Type B pancreatic cell (in vitro differentiated cells): ENCODE results near the gene ANTXR2. TPM values are rescaled to one million over a fixed set of nuclear protein-coding genes. Genes with fewer than 3 reads are reported as not detected.

ENCODE experiments used
- DNase-seq: peaks from one replicate; pipeline ENCODE4 v3.0.0; 2021; ENCODE audit warnings: mixed read lengths; ENCODE audit not compliant: unreplicated experiment; ENCODE audit errors: extremely low spot score
- H3K27ac Mint-ChIP-seq: 2 replicates; pipeline ENCODE4 v1.8.0; 2021; ENCODE audit warnings: mild to moderate bottlenecking, mixed read lengths
- H3K27me3 Mint-ChIP-seq: 2 replicates; pipeline ENCODE4 v1.8.0; 2021; ENCODE audit warnings: mixed read lengths
- H3K36me3 Mint-ChIP-seq: 2 replicates; pipeline ENCODE4 v1.8.0; 2021; ENCODE audit warnings: mixed read lengths
- H3K4me1 Mint-ChIP-seq: one replicate; pipeline ENCODE4 v1.8.0; 2021; ENCODE audit warnings: mixed read lengths; ENCODE audit not compliant: unreplicated experiment
- H3K4me3 Mint-ChIP-seq: 2 replicates; pipeline ENCODE4 v1.8.0; 2021; ENCODE audit warnings: mild to moderate bottlenecking, mixed read lengths
- H3K9me3 Mint-ChIP-seq: 2 replicates; pipeline ENCODE4 v1.8.0; 2021; ENCODE audit warnings: mixed read lengths
- total RNA-seq: library from RNA; stranded (reverse); gene quantifications from 2 replicates; pipeline ENCODE4 v1.2.1, GENCODE V29; 2021; ENCODE audit warnings: low replicate concordance
- TF ChIP-seq, protein P1 (sequence below): fragments of 200-600 bp; sonication (generic); conservative IDR thresholded peaks from 2 replicates; pipeline ENCODE4 v1.5.0; 2021; ENCODE audit warnings: antibody characterized with exemption, mild to moderate bottlenecking

Gene ANTXR2
- total RNA-seq, 1 donor from 2014 or later: 30.4 TPM

DNA sequence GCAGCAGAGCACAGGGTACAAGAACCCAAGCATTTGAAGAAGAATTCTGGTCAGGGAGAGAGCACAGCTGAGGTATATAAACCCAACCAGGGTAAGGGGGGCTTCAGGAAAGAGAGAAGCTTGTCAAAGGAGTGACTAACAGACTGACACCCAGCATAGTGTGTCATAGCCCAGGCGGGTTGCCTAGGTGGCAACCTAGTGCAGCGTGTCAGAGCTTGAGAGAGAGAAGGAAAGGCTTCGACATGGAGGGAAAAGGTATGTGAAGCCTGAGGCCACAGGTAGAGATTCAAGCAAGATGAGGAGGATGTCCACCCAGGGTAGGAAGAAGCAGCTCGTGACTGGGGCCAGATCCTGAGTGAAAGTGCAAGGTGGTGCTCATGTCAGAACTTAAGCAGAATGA lies 8.5 kb upstream of the ANTXR2 start:
- H3K4me3 Mint-ChIP-seq: no peak overlapping the region
- no peak overlapping the region for H3K27ac Mint-ChIP-seq
- no peaks in the 10 kb centered on the region for H3K4me1 Mint-ChIP-seq
- TF ChIP-seq, protein P1, sequence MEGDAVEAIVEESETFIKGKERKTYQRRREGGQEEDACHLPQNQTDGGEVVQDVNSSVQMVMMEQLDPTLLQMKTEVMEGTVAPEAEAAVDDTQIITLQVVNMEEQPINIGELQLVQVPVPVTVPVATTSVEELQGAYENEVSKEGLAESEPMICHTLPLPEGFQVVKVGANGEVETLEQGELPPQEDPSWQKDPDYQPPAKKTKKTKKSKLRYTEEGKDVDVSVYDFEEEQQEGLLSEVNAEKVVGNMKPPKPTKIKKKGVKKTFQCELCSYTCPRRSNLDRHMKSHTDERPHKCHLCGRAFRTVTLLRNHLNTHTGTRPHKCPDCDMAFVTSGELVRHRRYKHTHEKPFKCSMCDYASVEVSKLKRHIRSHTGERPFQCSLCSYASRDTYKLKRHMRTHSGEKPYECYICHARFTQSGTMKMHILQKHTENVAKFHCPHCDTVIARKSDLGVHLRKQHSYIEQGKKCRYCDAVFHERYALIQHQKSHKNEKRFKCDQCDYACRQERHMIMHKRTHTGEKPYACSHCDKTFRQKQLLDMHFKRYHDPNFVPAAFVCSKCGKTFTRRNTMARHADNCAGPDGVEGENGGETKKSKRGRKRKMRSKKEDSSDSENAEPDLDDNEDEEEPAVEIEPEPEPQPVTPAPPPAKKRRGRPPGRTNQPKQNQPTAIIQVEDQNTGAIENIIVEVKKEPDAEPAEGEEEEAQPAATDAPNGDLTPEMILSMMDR: no peak
- H3K9me3 Mint-ChIP-seq: no peaks in the 10 kb centered on the region
- DNase-seq: no peak
- no peaks in the 10 kb centered on the region for H3K36me3 Mint-ChIP-seq
- no peaks in the 10 kb centered on the region for H3K27me3 Mint-ChIP-seq

DNA sequence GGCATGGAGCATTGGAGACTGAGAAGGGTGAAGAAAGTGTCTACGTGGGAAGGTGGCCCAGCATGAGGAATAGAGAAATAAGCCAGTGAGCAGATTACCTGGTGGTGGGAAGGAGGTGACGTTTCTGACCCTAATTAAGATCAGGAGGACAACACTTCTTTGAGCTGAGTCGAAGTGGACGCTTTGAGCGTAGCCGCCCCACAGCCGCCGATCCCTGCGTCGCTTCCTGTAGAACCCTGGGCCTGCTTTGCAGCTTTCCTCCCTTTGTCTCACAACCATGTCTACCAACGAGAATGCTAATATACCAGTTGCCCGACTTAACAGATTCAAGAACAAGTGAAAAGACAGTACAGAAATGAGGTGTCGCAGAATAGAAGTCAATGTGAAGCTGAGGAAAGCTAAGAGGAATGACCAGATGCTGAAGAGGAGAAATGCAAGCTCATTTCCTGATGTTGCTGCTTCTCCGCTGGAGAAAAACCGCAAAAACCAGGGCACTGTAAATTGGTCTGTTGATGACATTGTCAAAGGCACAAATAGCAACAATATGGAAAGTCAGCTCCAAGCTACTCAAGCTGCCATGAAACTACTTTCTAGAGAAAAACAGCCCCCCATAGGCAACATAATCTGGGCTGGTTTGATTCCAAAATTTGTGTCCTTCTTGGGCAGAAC lies 6.4 kb upstream of the ANTXR2 start:
- no peaks in the 10 kb centered on the region for H3K9me3 Mint-ChIP-seq
- DNase-seq: no peak
- peaks cover 7% of the 10 kb centered on the region for H3K27me3 Mint-ChIP-seq
- H3K4me1 Mint-ChIP-seq: no peaks in the 10 kb centered on the region
- TF ChIP-seq, protein P1: no peak
- no peaks in the 10 kb centered on the region for H3K36me3 Mint-ChIP-seq
- H3K27ac Mint-ChIP-seq: no peak overlapping the region
- H3K4me3 Mint-ChIP-seq: no peak overlapping the region

DNA sequence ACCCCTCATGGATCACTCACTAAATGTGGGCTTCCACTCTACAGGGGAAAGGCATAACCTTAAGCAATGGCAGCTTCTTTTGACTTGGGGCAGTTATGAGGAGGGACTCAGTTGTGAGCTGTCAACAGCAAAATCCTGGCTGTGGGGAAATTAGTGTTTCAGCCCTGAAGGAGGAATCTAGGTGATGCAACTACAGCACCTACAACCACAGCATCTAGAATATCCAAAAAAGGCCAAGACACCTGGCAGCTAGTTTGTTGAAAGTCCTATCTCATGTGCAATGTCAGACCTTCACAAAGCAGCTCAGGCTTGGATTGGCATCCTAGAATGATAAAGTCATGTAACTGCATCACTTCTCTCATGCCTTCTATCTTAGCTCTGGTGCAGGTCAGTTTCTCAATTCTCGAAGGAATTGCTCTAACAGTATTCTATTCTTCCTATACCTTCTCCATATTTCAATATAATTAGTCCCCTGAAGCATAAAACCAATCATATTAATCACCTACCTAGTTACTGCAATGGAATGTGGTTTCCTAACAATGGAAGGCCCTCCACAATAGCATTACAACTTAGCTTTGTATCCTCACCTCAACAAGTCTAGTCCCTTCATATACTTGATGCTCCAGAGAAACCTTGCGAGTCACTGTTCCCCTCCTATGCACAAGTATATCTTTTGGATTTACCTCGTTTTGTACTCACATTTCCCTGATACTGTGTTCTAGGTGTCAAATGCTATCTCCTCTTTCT lies 5.5 kb upstream of the ANTXR2 start:
- no peak overlapping the region for H3K4me3 Mint-ChIP-seq
- DNase-seq: no peak
- peaks cover 8% of the 10 kb centered on the region for H3K27me3 Mint-ChIP-seq

DNA sequence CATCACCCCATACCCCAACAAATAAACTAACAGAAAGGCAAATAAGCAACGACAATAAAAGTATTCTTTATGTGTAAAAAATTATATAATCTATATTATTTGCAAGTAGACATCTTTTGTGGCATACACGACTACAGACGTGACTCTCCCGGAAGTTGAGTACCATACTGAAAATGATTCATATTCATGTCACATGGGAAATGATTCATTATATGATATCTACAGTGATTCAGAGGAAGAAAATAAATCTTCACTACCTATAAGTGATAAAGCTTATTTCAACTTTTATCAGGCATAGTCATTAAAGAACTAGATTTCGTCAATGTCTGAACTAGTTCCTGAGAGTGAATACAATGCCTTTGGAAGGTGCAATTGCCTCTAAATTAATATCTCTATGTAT lies 4.6 kb upstream of the ANTXR2 start:
- Mint-ChIP-seq H3K4me1 (no peaks in the 10 kb centered on the region), H3K27me3 (peaks cover 8% of the 10 kb centered on the region), H3K4me3 (no peak overlapping the region), H3K27ac (no peak overlapping the region), H3K36me3 (no peaks in the 10 kb centered on the region), H3K9me3 (no peaks in the 10 kb centered on the region)
- TF ChIP-seq, protein P1: no peak
- no peak for DNase-seq

More for the DNA sequence above, 5.5 kb upstream of the ANTXR2 start:
- no peaks in the 10 kb centered on the region for H3K9me3 Mint-ChIP-seq
- H3K4me1 Mint-ChIP-seq: no peaks in the 10 kb centered on the region
- no peaks in the 10 kb centered on the region for H3K36me3 Mint-ChIP-seq
- no peak overlapping the region for H3K27ac Mint-ChIP-seq
- TF ChIP-seq, protein P1: no peak

DNA sequence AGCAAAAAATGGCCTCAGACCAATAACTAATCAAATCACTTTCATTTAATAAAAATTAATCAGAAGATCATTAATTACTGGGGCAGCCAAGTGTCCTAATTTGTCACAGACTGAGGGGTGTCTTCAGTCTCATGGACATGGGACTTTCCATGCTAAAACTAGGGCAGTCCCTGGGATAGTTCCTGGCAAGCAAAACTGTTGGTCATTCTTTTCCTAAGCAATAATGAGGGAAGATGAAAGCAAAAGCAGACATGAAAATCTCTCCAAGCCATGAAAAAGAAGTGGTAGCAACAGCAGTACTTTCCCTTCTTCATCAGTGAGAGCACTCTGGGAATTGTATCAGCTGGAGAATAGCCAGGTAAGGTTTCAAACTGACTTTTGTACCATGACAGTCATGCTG lies 3.7 kb upstream of the ANTXR2 start:
- peaks cover 5% of the 10 kb centered on the region for H3K4me1 Mint-ChIP-seq
- peaks cover 12% of the 10 kb centered on the region for H3K27me3 Mint-ChIP-seq
- H3K4me3 Mint-ChIP-seq: no peak overlapping the region
- no peaks in the 10 kb centered on the region for H3K9me3 Mint-ChIP-seq
- TF ChIP-seq, protein P1: no peak
- no peak overlapping the region for H3K27ac Mint-ChIP-seq
- no peak for DNase-seq
- H3K36me3 Mint-ChIP-seq: no peaks in the 10 kb centered on the region
